ENCODE measurements around the gene USF3.
A peak's percentile ranks its signal among the peaks of the same experiment; 100 is the strongest.

The USF3 gene

GRCh38 chr3:113696658-113697499, 437 bp upstream of the USF3 start:
- peak; percentile 98 to 99 for DNase-seq

DNA sequence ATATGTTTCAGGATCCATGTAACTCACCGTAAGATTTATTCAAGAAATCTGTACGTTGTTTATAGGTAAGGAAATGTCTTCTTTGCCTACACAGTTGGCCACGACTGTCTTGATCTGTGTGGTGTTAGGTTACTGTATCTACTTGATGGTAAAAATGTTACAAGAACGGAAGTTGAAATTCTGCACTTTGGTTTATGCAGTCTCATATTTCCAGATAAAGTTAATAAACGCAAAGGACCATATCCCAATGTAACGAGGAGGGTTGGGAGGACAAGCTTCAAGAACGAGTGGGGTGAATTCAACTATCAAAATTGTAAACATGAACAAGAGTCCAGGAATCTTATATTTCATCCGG, 1.0 kb downstream of the USF3 start:
- no peak for DNase-seq

GRCh38 chr3:113690482-113690881, 6.0 kb downstream of the USF3 start:
- DNase-seq = no peak

- no peak for DNase-seq
Measured at GRCh38 chr3:113685956-113686721, 10.3 kb downstream of the USF3 start.

- DNase-seq = no peak
Measured at GRCh38 chr3:113685124-113685523, 11.3 kb downstream of the USF3 start.

- no peak for DNase-seq
Measured at GRCh38 chr3:113684271-113684819, 12.1 kb downstream of the USF3 start.

DNA sequence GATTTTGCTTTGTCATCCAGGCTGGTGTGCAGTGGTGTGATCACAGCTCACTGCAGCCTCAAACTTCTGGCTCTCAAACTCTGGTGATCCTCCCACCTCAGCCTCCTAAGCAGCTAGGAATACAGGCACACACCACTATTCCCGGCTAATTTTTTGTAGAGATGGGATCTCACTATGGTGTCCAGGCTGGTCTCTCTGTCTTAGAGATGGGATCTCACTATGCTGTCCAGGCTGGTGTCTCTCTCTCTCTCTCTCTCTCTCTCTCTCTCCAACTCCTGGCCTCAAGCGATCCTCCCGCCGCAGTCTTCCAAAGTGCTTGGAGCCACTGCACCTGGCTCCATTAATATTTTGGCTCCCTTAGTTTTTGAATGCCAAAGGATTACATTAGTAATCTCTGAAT, 17.7 kb downstream of the USF3 start:
- no peak for DNase-seq

GRCh38 chr3:113677737-113678136, 18.7 kb downstream of the USF3 start:
- DNase-seq = no peak

DNA sequence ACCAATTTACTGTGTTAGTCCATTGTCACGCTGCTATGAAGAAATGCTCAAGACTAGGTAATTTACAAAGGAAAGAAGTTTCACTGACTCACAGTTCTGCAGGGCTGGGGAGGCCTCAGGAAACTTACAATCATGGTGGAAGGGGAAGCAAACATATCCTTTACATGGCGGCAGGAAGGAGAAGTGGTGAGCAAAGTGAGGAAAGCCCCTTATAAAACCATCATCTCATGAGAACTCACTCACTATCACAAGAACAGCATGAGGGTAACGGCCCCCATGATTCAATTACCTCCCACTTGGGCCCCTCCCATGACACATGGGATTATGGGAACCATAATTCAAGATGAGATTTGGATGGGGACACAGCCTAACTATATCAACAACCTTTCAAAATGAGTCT, 20.2 kb downstream of the USF3 start:
- DNase-seq = no peak

DNA sequence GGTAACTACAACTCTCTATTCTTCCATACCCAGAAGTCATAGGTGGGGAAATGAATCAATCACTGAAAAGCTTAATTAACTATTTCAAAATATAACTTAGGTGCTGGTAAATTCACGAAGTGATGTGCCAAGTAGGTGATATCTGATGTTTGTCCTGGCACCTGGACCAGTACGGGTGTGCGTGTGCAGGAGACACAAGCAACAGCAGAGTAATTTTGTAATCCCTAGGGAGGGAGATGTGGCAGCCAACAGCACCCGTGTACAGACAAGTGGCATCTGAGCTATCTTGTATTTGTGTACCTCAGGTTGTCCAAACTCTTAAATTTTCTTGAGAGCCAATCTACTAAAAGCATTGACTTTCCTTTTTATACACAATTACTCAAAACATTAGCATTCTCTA, 22.8 kb downstream of the USF3 start:
- DNase-seq = no peak

DNA sequence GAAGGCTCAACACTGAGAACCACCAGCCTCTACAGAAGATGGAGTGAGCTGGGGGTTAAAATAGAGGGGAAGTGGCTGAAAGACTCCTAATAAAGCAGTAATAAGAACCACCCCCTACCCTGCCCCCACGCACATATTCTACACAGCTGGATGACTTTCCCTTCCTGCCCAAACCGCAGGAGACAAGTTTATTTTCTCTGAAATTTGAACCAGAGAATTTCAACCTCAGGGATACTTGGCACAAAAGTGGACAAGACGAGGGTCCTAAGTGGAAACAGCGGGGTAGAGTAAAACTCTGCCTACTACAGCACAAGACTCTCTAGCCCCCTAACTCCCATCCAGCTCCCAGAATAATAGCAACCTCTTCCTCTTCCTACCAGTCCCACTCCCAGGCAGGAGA, 28.4 kb downstream of the USF3 start:
- no peak for DNase-seq

DNA sequence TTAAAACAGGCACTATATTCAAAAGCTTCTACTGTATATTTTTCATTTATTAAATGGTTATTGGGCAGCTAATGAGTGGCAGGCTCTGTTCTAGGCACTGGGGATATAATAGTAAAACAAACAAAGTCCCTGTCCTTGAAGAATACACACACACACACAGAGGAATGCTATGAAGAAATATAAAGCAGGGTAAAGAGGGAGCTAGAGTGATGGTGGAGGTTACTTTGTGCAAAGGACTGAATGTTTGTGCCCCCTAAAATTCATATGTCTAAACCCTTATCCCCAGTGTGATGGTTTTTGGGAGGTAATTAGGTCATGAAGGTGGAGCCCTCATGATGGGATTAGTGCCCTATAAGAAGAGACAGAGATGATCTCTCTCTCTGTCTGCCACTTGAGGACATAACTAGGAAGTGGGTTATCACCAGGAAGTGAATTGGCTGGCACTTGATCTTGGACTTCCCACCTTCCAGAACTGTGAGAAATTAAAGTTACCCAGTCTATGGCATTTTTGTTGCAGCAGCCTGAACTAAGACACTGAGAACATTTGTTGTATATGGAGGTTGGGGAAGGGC, 31.8 kb downstream of the USF3 start:
- no peak for DNase-seq

GRCh38 chr3:113663761-113664160, 32.7 kb downstream of the USF3 start:
- DNase-seq = no peak

GRCh38 chr3:113663324-113663750, 33.1 kb downstream of the USF3 start:
- no peak for DNase-seq

- no peak for DNase-seq
Measured at GRCh38 chr3:113662824-113663223, 33.6 kb downstream of the USF3 start.

DNA sequence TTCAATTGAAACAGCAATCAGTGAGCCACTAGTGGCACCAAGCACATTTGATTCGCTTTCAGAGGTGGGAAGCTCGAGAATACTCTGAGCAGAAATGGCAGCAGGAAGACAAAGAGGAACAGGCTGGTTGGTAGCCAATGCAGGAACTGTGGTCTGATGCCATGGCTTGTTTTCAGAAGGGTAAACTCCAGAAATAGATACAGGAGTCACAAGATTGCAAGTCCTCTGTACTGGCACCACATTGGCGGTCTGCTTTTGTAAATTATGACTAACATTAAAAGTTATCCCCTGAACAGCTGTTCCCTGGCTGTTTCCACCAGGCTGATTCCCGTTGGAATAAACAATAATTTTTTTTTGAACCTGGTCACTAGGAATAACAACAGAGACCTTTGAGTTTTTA, 35.5 kb downstream of the USF3 start:
- peak; percentile 15 to 32 for DNase-seq

DNA sequence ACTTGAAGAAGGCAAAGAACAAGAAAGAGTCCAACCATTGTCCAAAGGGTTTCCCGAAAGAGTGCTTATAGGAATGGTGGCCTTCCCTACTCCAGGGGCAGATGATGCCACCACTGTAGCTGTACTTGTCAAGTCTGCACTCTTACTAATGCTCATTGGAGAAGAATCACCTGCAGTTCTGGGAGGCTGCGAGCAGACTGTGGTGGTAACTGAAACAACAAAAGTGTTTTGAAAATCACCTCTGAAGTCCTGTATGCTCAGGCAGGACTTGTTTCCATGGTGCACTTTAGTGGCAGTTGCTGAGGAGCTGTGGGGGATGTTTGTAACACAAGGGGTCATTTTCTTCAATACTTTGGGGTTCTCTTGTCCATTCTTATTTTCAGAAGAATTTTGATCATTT, 36.0 kb downstream of the USF3 start:
- DNase-seq = no peak

DNA sequence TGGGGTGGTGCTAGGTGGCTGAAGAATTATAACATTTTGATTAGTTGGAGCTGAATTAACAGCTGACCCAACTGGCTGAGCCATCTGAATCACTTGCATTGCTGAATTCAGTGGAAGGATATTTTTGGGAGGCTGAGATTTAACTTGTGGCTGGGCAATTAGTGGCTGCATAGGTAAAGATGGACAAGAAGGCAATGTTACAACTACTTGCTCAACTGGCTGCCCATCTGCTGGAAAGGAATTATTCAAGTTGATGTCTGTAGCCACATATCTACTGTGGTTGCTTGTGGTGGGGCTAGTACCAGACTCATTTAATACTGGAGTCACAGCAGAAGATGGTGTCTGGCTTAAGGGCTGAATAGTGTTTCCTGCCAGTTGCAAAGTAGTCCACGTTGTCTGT, 36.4 kb downstream of the USF3 start:
- no peak for DNase-seq

DNA sequence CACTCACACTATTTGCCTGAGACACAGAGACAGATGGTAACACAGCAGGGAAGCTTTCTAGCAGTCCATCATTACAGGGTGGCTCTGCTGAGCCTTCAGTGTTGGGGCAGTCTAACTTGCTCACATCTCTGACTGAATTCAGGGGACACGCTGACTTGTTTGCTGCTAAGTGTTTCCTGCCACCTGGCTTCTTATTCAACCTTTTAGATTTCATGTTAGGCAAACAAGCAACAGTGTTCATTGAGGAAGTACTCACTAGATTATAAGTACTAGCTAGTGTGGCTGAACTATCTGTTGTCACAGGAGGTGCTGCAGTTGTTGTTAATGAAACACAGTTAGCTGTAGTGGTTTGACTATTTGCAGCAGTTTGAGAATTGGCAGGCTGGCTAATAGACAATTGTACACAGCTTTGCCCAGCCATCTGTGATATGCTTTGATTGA, 37.3 kb downstream of the USF3 start:
- DNase-seq = peak; percentile 64 to 94

GRCh38 chr3:113658107-113658506, 38.3 kb downstream of the USF3 start:
- no peak for DNase-seq

- no peak for DNase-seq
Measured at GRCh38 chr3:113654851-113655250, 41.6 kb downstream of the USF3 start.

DNA sequence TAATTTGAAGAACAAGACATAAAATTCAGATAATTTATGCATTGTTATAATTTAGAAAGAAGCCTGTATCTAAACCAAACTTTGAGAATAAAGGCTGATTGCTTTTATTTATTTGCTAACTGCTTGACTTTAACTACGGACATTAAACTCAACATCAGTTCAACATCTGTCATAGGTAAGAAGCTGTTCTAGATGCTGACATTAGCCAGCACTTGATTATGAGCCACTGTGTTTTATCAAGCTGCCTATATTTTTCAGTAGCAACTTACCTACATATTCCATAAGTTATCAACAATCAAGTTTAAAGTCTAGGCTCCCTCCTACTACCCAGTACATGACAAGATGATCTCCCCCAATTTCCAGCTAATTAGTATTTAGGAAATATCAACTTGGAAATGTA, 42.1 kb downstream of the USF3 start:
- no peak for DNase-seq

DNA sequence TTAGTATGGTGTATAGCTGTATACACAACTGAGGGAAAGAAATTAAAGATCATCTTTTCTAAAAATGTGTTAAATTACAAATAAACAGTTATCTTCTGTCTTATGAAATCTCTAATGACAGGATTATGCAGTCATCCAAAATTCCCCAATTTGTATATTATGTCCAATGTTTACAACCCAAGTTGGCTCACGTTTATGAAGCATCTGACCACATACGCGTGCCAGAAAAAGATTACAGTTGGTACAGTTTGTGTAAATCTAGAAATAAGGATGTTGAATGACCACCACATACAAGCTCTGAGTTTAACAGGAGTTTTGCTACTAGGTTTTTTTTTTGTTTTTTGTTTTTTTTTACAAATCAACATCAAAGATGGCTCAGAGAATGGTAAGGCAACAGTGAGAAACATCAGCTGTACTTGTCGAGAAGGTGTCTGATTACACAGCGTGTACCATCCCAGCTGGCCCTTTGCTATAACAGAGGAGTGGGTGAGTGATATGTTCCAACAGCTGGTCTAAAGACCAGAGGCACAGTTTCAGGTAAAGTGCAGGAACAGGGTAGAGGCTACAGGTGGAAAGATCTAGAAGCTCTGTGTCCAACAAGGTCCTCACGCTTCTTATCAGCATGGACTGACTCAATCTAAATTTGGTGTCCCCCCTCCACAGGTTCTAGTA, 47.1 kb downstream of the USF3 start:
- no peak for DNase-seq
